SK-N-SH (cell line): ENCODE measurements around the gene KLK3. TPM values are rescaled to one million over a fixed set of nuclear protein-coding genes. Genes with fewer than 3 reads are reported as not detected.

Source experiments
- CTCF ChIA-PET: fragments of 300-600, 350-600 bp; formaldehyde crosslinking; extraction: SDS; loops from one replicate; lab custom pipeline; 2021; lab: Yijun Ruan, JAX
- POLR2A ChIA-PET: fragments of 350-600 bp; sonication (Branson Sonifier 250); formaldehyde crosslinking; extraction: SDS; loops from one replicate; lab custom pipeline; 2020; ENCODE audit warnings: antibody characterized with exemption, inconsistent platforms; lab: Yijun Ruan, JAX
- DNase-seq: peaks from one replicate; pipeline ENCODE4 v3.0.0; 2012
- H2AFZ ChIP-seq: fragments of 200-600 bp; sonication (generic); 2 replicates; pipeline ENCODE4 v1.8.1; 2016; ENCODE audit warnings: antibody characterized with exemption, mild to moderate bottlenecking, low read depth
- H3F3A ChIP-seq: fragments of 200-600 bp; sonication (generic); replicated peaks from 2 replicates; pipeline ENCODE3; 2016; ENCODE audit warnings: antibody characterized with exemption, mild to moderate bottlenecking; ENCODE audit not compliant: insufficient read depth
- H3K27ac ChIP-seq, 2 experiments: fragments of 200-500 bp in 1 of 2; fragments of 200-600 bp in 1 of 2; sonication (Bioruptor generic) in 1 of 2; sonication (generic), shearing (Covaris generic) in 1 of 2; 2 replicates each; pipeline versions ENCODE4 v1.5.1 to v1.6.1; 2014 to 2016; ENCODE audit warnings: low read depth in 2 of 2, inconsistent platforms in 1 of 2, low read length in 1 of 2, mild to moderate bottlenecking in 1 of 2, mixed read lengths in 1 of 2
- H3K27me3 ChIP-seq: fragments of 200-600 bp; sonication (generic), shearing (Covaris generic); 2 replicates; pipeline ENCODE4 v1.6.1; 2016; ENCODE audit warnings: mixed run types; ENCODE audit not compliant: insufficient read depth
- H3K36me3 ChIP-seq, 2 experiments: fragments of 200-500 bp in 1 of 2; fragments of 200-600 bp in 1 of 2; sonication (Bioruptor generic) in 1 of 2; sonication (generic) in 1 of 2; replicated peaks in 1 of 2; 2 replicates each; pipeline versions ENCODE3 to v1.5.1; 2014 to 2016; ENCODE audit warnings: low read length in 1 of 2, mild to moderate bottlenecking in 1 of 2; ENCODE audit not compliant: insufficient read depth in 2 of 2, control insufficient read depth in 1 of 2
- H3K4me1 ChIP-seq, 2 experiments: fragments of 200-500 bp in 1 of 2; fragments of 200-600 bp in 1 of 2; sonication (Bioruptor generic) in 1 of 2; sonication (generic), shearing (Covaris generic) in 1 of 2; 2 replicates each; pipeline versions ENCODE4 v1.5.1 to v1.6.1; 2014 to 2016; ENCODE audit warnings: low read depth in 1 of 2, low read length in 1 of 2, mixed run types in 1 of 2; ENCODE audit not compliant: insufficient read depth in 2 of 2, control insufficient read depth in 1 of 2
- H3K4me2 ChIP-seq: fragments of 200-600 bp; sonication (generic), shearing (Covaris generic); 2 replicates; pipeline ENCODE4 v1.6.1; 2017; ENCODE audit warnings: mixed run types
- H3K4me3 ChIP-seq, 2 experiments: fragments of 200-500 bp in 1 of 2; fragments of 200-600 bp in 1 of 2; sonication (Bioruptor generic) in 1 of 2; sonication (generic), shearing (Covaris generic) in 1 of 2; 2 replicates each; pipeline versions ENCODE4 v1.5.1 to v1.8.1; 2014 to 2016; ENCODE audit warnings: low read depth in 2 of 2, inconsistent platforms in 1 of 2, low read length in 1 of 2, mild to moderate bottlenecking in 1 of 2, mixed read lengths in 1 of 2, moderate library complexity in 1 of 2
- H3K79me2 ChIP-seq: fragments of 200-600 bp; sonication (generic); 2 replicates; pipeline ENCODE4 v1.8.1; 2017; ENCODE audit warnings: mild to moderate bottlenecking; ENCODE audit not compliant: insufficient read depth
- H3K9ac ChIP-seq: fragments of 200-600 bp; sonication (generic); 2 replicates; pipeline ENCODE4 v1.6.1; 2017; ENCODE audit warnings: mixed run types
- H3K9me2 ChIP-seq: fragments of 200-600 bp; sonication (generic); 2 replicates; pipeline ENCODE4 v1.6.1; 2017; ENCODE audit warnings: mixed run types
- H3K9me3 ChIP-seq: fragments of 200-600 bp; sonication (generic); 2 replicates; pipeline ENCODE4 v1.6.1; 2017; ENCODE audit warnings: mixed run types, mild to moderate bottlenecking, moderate library complexity
- H4K20me1 ChIP-seq: fragments of 200-600 bp; sonication (generic); 2 replicates; pipeline ENCODE4 v1.6.1; 2017; ENCODE audit warnings: mild to moderate bottlenecking, mixed run types; ENCODE audit not compliant: insufficient read depth
- CTCF ChIP-seq: fragments of 200-600 bp; sonication (generic); IDR thresholded peaks from 2 replicates; pipeline ENCODE4 v1.6.1; 2017; ENCODE audit warnings: antibody characterized with exemption, mild to moderate bottlenecking, moderate library complexity
- EZH2phosphoT487 ChIP-seq: fragments of 200-600 bp; sonication (generic); IDR thresholded peaks from 2 replicates; pipeline ENCODE4 v1.6.1; 2017; ENCODE audit warnings: low read depth, mixed run types, mild to moderate bottlenecking, antibody characterized with exemption, moderate library complexity, borderline replicate concordance
- FOSL2 ChIP-seq: IDR thresholded peaks from 2 replicates; pipeline ENCODE4 v1.4.0; 2012; ENCODE audit warnings: low read depth, mild to moderate bottlenecking, moderate library complexity, borderline replicate concordance
- FOXM1 ChIP-seq: IDR thresholded peaks from 2 replicates; pipeline ENCODE4 v1.4.0; 2012; ENCODE audit warnings: low read depth, mild to moderate bottlenecking
- GABPA ChIP-seq: IDR thresholded peaks from 2 replicates; pipeline ENCODE4 v1.4.0; 2012; ENCODE audit warnings: low read depth, mild to moderate bottlenecking
- GATA2 ChIP-seq: sonication (generic); formaldehyde crosslinking; IDR thresholded peaks from 2 replicates; pipeline ENCODE4 v1.5.0; 2020; ENCODE audit warnings: mild to moderate bottlenecking, missing genetic modification reagents
- IRF3 ChIP-seq: fragments of 150-350 bp; IDR thresholded peaks from 2 replicates; pipeline ENCODE4 v1.6.1; 2016; ENCODE audit warnings: mild to moderate bottlenecking, low read depth, low read length
- MXI1 ChIP-seq: IDR thresholded peaks from 2 replicates; pipeline ENCODE4 v1.6.1; 2012; ENCODE audit warnings: mild to moderate bottlenecking, low read depth, low read length, improper control_type of control experiment
- NFIC ChIP-seq: IDR thresholded peaks from 2 replicates; pipeline ENCODE4 v1.4.0; 2012; ENCODE audit warnings: borderline replicate concordance
- POLR2AphosphoS5 ChIP-seq: IDR thresholded peaks from 2 replicates; pipeline ENCODE4 v1.6.1; 2012; ENCODE audit warnings: low read depth, low read length
- RCOR1 ChIP-seq: fragments of 150-350 bp; IDR thresholded peaks from 2 replicates; pipeline ENCODE4 v1.6.1; 2017; ENCODE audit warnings: antibody characterized with exemption, low read length
- RXRA ChIP-seq: IDR thresholded peaks from 2 replicates; pipeline ENCODE4 v1.4.0; 2012; ENCODE audit warnings: low read depth, mild to moderate bottlenecking, borderline replicate concordance
- SMC3 ChIP-seq: IDR thresholded peaks from 2 replicates; pipeline ENCODE4 v1.6.1; 2012; ENCODE audit warnings: low read depth, low read length, improper control_type of control experiment
- TEAD4 ChIP-seq: IDR thresholded peaks from 2 replicates; pipeline ENCODE4 v1.4.0; 2012; ENCODE audit warnings: mild to moderate bottlenecking, borderline replicate concordance; ENCODE audit not compliant: insufficient read depth
- USF1 ChIP-seq: IDR thresholded peaks from 2 replicates; pipeline ENCODE4 v1.4.0; 2012; ENCODE audit warnings: low read depth, borderline replicate concordance
- USF2 ChIP-seq: fragments of 150-350 bp; IDR thresholded peaks from 2 replicates; pipeline ENCODE4 v1.6.1; 2017; ENCODE audit warnings: antibody characterized with exemption, low read length, low read depth, borderline replicate concordance
- YY1 ChIP-seq: IDR thresholded peaks from 2 replicates; pipeline ENCODE4 v1.4.0; 2012; ENCODE audit warnings: low read depth, mild to moderate bottlenecking
- WGBS: methylation state at CpG from one replicate; pipeline ENCODE4 v1.1.6; 2017; ENCODE audit warnings: low lambda C conversion rate; 5-methylcytosine and 5-hydroxymethylcytosine counted together
- polyA plus RNA-seq, 3 experiments: library from polyadenylated mRNA; depleted of rRNA; stranded (reverse); fragments of >200 nt; gene quantifications; 2 replicates each; pipeline ENCODE4 v1.2.3, GENCODE V29; 2012

KLK3 gene
- polyA plus RNA-seq, 1 of the 3 experiments (the other 2 are of a cell fraction), result not detected

- no peaks in the 10 kb centered on the region for H3K4me1 ChIP-seq
- WGBS, result 40% methylated on average over 5 of the region's 5 CpGs
- no peaks in the 10 kb centered on the region for H3F3A ChIP-seq
- H3K9ac ChIP-seq, result no peak overlapping the region
- H3K36me3 ChIP-seq, result no peaks in the 10 kb centered on the region
- ChIA-PET CTCF (interaction anchor here (1.1 kb wide), 1 partner anchor 181 kb away, joined by 3 read pairs; no protein-coding TSS in a partner anchor), POLR2A (no interaction called here)
- no peaks in the 10 kb centered on the region for H3K9me3 ChIP-seq
- H3K79me2 ChIP-seq, result no peaks in the 10 kb centered on the region
- peaks cover 9% of the 10 kb centered on the region; the same call in 1 of the 2 replicates for H3K27me3 ChIP-seq
- no peak overlapping the region for H3K4me3 ChIP-seq
- no peak overlapping the region for H3K27ac ChIP-seq
- TF ChIP-seq FOXM1, result no peak
- TF ChIP-seq GABPA, result no peak
- no peak for TF ChIP-seq IRF3
- TF ChIP-seq TEAD4, result no peak
- TF ChIP-seq USF1, result no peak
- TF ChIP-seq GATA2 (CRISPR knock-in tag), result no peak
- TF ChIP-seq USF2, result no peak
- TF ChIP-seq MXI1, result no peak
- TF ChIP-seq CTCF, result no peak
- TF ChIP-seq SMC3, result no peak
- TF ChIP-seq RCOR1, result no peak
- no peak for TF ChIP-seq YY1
- TF ChIP-seq EZH2phosphoT487, result no peak
- no peak for TF ChIP-seq FOSL2
- no peak for TF ChIP-seq RXRA
- TF ChIP-seq POLR2AphosphoS5, result no peak
- no peak for TF ChIP-seq NFIC
- DNase-seq, result no peak
- no peak overlapping the region for H3K4me2 ChIP-seq
- H4K20me1 ChIP-seq, result no peaks in the 10 kb centered on the region
- H2AFZ ChIP-seq, result no peak overlapping the region
- no peaks in the 10 kb centered on the region for H3K9me2 ChIP-seq
Measured at GRCh38 chr19:50891253-50891625, 36.5 kb downstream of the KLK3 start.
